GM21515 (cell line): ENCODE measurements around the gene SORCS2.
"Not testable (repeated sequence)": the region's sequence is repeated elsewhere in the genome, so short reads cannot be mapped to it uniquely, and the experiment has no call there.

Experiments used
- ATAC-seq: cut with Tn5 transposase; IDR thresholded peaks from one replicate; pipeline ENCODE4 v1.9.1; 2021; ENCODE audit not compliant: unreplicated experiment

The SORCS2 gene

GRCh38 chr4:7433376-7434140 is 241.2 kb downstream of the SORCS2 start:
- ATAC-seq = no peak

GRCh38 chr4:7434141-7434765 is 241.9 kb downstream of the SORCS2 start:
- ATAC-seq = no peak

GRCh38 chr4:7434766-7435150 is 242.4 kb downstream of the SORCS2 start, which contains the start of gene PSAPL1:
TSS of gene PSAPL1 (minus strand) at chr4:7434930. CDS start at chr4:7434879, 51 bp downstream.
- no peak for ATAC-seq

GRCh38 chr4:7435471-7436061 is 243.2 kb downstream of the SORCS2 start:
- ATAC-seq = no peak

GRCh38 chr4:7436256-7436655 is 243.9 kb downstream of the SORCS2 start:
- no peak for ATAC-seq

- ATAC-seq = no peak
Observed at GRCh38 chr4:7439699-7440098, 247.4 kb downstream of the SORCS2 start.

GRCh38 chr4:7441201-7441600 is 248.9 kb downstream of the SORCS2 start:
- no peak for ATAC-seq

GRCh38 chr4:7442574-7443162 is 250.3 kb downstream of the SORCS2 start:
- no peak for ATAC-seq

- no peak for ATAC-seq
Observed at GRCh38 chr4:7444314-7444713, 252.0 kb downstream of the SORCS2 start.

GRCh38 chr4:7444731-7445130 is 252.4 kb downstream of the SORCS2 start:
- ATAC-seq = no peak

GRCh38 chr4:7447236-7447635 is 254.9 kb downstream of the SORCS2 start:
- no peak for ATAC-seq

- no peak for ATAC-seq
Observed at GRCh38 chr4:7448036-7448435, 255.7 kb downstream of the SORCS2 start.

GRCh38 chr4:7450775-7451433 is 258.6 kb downstream of the SORCS2 start:
- ATAC-seq = no peak

GRCh38 chr4:7451434-7451789 is 259.1 kb downstream of the SORCS2 start:
- ATAC-seq = no peak

- no peak for ATAC-seq
Observed at GRCh38 chr4:7451800-7452199, 259.5 kb downstream of the SORCS2 start.

- not testable (repeated sequence) for ATAC-seq
Observed at GRCh38 chr4:7452802-7453201, 260.5 kb downstream of the SORCS2 start.

- no peak for ATAC-seq
Observed at GRCh38 chr4:7457201-7458065, 265.1 kb downstream of the SORCS2 start.

GRCh38 chr4:7458066-7458425 is 265.7 kb downstream of the SORCS2 start:
- ATAC-seq = no peak

GRCh38 chr4:7458477-7458876 is 266.1 kb downstream of the SORCS2 start:
- no peak for ATAC-seq

- no peak for ATAC-seq
Observed at GRCh38 chr4:7459471-7459870, 267.1 kb downstream of the SORCS2 start.
